HG03025 (cell line): Measurements from ENCODE around the gene ZMAT2.
"Not testable (repeated sequence)": the region's sequence is repeated elsewhere in the genome, so short reads cannot be mapped to it uniquely, and the experiment has no call there.

Source experiments
- ATAC-seq: cut with Tn5 transposase; IDR thresholded peaks from one replicate; pipeline ENCODE4 v1.9.1; 2021; ENCODE audit warnings: mild to moderate bottlenecking, moderate library complexity; ENCODE audit not compliant: unreplicated experiment, low FRiP score

ZMAT2 gene, protein sequence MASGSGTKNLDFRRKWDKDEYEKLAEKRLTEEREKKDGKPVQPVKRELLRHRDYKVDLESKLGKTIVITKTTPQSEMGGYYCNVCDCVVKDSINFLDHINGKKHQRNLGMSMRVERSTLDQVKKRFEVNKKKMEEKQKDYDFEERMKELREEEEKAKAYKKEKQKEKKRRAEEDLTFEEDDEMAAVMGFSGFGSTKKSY

GRCh38 chr5:140700177-140701144, at the start of gene ZMAT2:
ZMAT2 (plus strand) TSS chr5:140700447; CDS start chr5:140700461, 14 bp downstream.
- ATAC-seq: peak; percentile 95

GRCh38 chr5:140658870-140659269, 41.4 kb upstream of the ZMAT2 start:
- ATAC-seq: no peak

- not testable (repeated sequence) for ATAC-seq
These were observed 39.9 kb upstream of the ZMAT2 start for GRCh38 chr5:140660371-140660770.

GRCh38 chr5:140664030-140664358, 36.3 kb upstream of the ZMAT2 start:
- ATAC-seq: no peak

DNA sequence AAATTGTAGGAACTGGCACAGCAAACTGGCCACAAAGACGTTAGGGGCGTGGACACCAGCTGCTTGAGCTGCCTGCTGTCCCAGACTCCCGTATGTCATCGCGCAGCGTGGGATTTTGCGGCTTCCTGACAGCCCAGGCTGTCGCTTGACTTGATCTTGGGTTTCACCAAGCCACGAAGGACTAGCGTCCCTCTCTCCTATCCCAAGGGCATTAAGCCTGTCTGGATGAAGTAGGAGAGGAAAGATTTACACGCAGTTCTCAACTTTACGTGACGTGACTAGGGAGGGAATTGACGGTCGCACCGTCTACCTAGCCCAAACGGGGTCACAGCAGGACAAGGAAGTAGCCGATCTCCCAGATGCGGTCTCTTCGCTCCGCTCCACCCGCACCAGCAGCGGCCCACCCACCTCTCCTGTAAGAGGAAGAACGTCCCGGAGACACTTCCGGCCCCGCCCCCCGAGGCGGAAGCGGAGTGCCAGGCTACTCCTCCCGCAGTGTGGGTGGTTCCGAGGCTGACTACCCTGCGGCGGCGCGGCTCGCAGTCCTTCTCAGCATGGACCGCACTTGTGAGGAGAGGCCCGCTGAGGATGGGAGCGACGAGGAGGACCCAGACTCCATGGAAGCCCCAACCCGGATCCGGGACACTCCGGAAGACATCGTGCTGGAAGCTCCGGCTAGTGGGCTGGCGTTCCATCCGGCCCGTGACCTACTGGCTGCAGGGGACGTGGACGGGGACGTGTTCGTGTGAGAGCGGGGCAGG, 35.7 kb upstream of the ZMAT2 start, which contains the start of gene WDR55:
Gene WDR55 (plus strand): TSS at position 546 of the 761 bp plus-strand sequence. CDS start 9 bp downstream, at position 555.
- ATAC-seq: peak; percentile 95

DNA sequence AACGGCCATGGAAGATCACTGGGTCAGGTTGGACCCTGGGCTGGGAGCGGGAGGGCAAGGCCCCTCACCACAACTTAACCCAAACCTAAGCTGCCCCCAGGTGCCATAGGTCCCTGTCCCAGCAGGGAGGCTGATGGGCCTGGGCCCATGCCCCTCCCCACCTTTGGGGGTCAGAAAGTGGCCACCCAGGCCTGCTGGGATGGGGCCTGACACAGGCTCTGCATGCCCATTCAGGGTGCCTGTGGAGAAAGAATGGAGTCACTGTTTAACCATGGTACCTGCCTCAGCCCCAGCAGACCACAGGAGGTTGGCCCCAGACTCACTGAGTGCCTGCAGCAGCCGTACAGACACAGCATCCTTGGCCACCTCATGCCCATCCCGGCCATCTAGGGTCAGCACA, 29.2 kb upstream of the ZMAT2 start:
- not testable (repeated sequence) for ATAC-seq

DNA sequence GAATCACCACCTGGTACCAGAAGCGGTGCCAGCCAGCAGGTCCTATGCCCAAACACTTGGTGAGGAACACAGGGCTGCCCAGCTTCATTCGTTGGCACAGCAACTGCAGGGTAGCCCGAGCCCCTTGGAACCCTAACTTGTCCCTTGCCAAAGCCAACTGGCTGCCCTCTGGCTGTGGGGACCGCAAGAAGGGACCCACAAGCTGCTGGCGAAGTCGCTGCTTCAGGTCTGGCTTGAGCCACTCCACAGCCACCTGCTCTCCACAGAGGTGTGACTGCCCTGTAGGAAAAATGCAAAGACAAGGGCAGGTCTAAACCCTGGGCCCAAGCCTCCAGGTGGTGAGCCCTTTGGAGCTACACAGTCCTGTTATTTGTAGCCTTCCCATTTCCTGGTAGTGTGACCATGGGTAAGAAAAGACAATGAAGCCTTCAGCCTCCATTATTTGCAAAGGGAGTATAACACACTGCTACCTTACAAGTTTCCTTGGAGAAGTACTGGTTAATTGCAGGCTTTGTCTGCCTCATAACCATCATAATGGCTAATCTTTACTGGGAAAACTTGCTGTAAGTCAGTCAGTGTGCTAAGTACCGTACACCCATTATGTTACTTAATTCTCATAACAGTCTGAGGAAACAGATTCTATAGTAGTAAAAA, 28.6 kb upstream of the ZMAT2 start:
- no peak for ATAC-seq

DNA sequence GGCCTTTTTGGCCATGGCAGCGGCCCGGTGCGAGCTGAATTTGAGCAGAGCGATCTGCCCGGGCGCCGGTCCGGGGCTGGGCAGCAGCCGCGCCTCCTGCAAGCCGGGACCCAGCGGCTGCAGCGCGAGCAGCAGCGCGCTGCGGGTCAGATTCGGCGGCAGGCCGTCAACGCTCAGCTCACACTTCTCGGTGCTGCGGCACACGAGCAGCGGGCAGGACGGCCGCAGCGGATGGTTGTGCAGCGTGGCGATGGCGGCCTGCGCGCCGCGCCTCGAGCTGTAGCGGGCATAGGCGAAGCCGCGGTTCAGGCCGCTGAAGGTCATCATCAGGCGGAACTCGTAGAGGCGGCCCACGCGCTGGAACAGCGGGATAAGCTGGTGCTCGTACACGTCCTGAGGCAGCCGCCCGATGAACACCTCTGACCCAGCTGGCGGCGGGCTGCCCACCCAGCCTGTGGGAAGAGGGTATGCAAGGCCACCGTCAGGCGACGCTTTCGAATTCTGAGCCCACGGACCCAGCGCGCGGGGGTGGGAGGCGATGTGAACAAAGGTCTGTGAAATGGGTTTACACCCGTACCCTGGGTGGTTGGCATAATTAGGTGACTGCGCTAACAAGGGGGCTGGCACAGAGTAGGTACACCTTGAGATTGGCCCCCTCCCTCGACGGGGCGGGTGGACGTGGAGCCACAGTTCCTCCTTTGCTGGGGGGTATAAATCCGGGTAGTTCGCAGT, 27.6 kb upstream of the ZMAT2 start:
- no peak for ATAC-seq

GRCh38 chr5:140673187-140673976, 26.9 kb upstream of the ZMAT2 start, which contains the start of gene DND1:
DND1 (minus strand) TSS chr5:140673576; CDS start chr5:140673542, 34 bp downstream.
- no peak for ATAC-seq

DNA sequence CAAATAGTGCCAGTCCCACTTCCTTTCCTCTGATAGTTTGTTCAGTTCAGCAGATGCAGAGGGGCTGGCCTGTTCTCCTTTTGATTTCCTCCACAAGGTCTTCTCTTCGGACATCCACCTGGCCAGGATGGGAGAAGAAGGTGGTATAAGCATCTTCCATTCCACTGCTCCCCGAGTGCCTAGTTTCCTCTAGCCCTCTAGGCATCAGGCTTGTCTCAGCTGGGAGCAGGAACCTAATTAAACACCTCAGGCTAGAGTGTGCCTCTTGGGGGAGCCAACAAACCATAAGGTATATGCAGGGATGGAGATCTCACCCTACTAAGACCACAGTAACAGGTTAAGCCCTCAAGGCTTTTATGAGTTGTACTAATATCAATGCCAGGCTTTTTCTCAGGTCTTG, 26.0 kb upstream of the ZMAT2 start:
- ATAC-seq: no peak

GRCh38 chr5:140674629-140675028, 25.6 kb upstream of the ZMAT2 start:
- ATAC-seq: no peak

DNA sequence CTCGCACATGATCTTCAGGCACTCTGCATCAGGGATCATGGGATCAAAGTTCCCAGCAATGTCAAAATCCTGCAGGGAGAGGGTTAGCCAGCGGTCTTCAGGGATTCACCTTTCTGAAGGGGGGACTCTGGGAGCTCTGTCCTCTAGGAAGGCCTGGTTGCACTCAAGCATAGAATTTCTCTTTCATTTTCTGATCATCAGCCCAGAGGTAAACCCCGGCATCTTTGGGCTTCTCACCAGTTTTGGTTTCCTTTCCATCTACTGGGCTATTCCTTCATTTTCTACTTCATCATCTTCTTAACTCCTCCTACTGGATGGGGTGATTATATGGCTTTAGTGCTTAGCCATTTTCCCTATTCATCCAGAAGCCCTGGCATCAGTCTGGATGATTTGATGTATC, 22.3 kb upstream of the ZMAT2 start:
- no peak for ATAC-seq

- no peak for ATAC-seq
These were observed 21.3 kb upstream of the ZMAT2 start for GRCh38 chr5:140678993-140679392.

DNA sequence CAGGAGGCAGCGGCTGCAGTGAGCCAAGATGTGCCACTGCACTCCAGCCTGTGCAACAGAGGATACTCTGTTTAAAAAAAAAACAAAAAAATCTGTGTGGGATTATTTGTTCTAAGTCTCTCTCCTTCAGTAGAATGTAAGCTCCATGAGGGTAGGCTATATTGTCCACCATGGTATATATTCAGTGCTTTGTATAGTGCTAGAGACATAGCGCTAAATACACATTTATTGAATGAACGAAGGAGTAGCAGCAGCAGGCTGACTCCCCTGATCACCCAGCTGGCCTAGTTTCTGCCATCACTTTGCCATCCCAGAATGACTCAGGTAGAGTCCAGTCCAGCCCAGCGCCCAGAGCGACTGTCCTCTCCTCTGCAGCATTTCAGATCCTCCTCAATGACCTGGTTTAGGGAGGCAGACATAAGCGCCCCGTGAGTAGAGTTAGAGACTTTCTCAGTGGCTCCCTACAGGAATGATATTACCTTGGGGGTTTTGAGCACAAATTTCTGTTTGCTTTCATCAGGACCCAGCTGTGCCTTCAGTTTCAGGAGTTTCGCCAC, 9.8 kb upstream of the ZMAT2 start:
- ATAC-seq: no peak

DNA sequence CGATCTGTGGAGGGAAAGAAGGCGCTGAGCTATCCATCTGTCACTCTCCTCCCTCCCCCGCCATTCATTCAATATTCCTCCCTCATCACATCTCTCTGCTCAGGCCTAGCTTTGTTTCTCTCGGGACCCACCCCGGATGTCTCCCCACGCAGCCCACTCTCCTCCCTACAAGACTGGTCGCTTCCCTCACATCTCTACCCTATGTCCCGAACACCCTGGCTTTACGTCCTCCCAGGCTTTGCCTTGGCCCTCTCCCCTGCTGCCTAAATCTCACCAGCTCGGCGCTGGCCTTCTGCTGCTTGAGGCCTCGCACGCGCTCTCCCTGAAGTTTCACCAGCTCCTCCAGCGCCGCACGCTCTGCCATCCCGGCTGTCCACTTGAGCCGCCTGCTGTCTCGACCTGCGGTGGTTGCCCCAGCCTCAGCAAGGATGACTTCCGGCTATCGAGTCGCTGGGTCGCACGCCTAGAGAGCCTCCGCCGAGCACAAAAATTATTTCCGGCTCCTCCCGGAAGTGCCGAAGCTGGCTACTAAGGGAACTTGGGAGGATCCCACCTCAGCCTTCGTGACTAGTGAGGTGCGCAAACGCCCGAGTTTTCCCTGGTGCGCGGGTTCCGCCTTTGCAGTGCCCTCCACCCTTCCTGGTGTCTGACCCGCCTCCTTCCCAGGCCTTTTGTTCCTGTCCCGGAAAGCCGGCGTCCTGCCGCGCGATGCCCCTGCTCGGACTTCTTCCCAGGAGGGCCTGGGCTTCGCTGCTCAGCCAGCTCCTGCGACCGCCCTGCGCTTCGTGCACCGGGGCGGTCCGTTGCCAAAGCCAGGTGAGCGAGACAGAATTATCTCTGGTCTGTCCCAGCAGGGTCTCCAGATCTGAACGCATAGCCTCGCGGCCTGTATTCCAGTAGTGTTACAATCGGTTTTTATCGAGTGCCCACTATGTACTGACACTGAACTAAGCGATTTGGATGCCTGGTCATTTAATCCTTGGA, 9.0 kb upstream of the ZMAT2 start, which contains the start of the genes HARS1 and HARS2:
Gene HARS1 (minus strand): TSS at position 430 of the 984 bp plus-strand sequence. CDS start 66 bp downstream, at position 364.
Gene HARS2 (plus strand): TSS at position 515 of the 984 bp plus-strand sequence. CDS start 194 bp downstream, at position 709.
- ATAC-seq: peak; percentile 96

DNA sequence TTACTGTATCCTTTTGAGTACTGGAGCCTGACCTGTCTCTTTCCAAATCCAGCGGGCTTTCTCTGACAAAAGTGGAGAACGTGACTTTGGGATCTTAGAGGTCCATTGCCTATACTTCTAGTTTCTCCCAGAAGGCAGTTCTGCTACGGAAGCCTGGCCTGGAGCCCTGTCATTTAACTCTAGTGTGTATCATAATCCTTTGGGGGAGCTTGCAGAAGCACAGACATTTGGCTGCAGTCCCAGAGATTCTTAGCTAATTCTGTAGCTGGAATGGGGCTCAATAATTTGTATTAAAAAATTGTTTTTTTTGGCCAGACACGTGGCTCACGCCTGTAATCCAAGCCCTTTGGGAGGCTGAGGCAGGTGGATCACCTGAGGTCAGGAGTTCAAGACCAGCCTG, 6.0 kb upstream of the ZMAT2 start:
- ATAC-seq: no peak

DNA sequence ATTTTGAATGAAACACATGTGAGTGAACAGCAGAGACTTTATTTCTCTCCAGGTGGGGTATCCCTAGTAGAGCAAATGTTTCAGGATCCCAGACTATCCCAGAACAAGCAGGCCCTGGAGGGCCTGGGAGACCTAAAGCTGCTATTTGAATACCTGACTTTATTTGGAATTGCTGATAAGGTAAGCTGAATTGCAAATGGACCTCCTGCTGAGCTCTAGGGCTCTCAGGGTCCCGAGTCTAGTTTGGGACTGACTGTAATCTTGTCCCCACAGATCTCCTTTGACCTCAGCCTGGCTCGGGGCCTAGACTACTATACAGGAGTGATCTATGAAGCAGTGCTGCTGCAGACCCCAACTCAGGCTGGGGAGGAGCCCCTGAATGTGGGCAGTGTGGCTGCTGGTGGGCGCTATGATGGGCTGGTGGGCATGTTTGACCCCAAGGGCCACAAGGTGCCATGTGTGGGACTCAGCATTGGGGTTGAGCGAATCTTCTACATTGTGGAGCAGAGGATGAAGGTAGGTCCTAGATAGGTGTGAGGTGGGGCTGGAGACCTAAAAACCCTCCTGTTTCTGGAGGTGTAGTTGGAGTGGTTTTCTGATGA, 3.3 kb upstream of the ZMAT2 start:
- no peak for ATAC-seq
